BE2C (cell line): ENCODE results near the gene RFT1.
"Not testable (repeated sequence)": the region's sequence is repeated elsewhere in the genome, so short reads cannot be mapped to it uniquely, and the experiment has no call there.

Experiments used
- DNase-seq: peaks from one replicate; pipeline ENCODE4 v3.0.0-alpha.2; 2020
- H3K27me3 ChIP-seq: fragments of 250-450 bp; sonication (Bioruptor Pico); 2 replicates; pipeline ENCODE4 v1.5.1; 2020; ENCODE audit warnings: mild to moderate bottlenecking
- H3K36me3 ChIP-seq: fragments of 250-450 bp; sonication (Bioruptor Pico); 2 replicates; pipeline ENCODE4 v1.5.1; 2020; ENCODE audit warnings: mild to moderate bottlenecking
- H3K4me1 ChIP-seq: fragments of 250-450 bp; sonication (Bioruptor Pico); 2 replicates; pipeline ENCODE4 v1.5.1; 2020
- H3K4me3 ChIP-seq: 2 replicates; pipeline ENCODE4 v1.5.1; 2011; ENCODE audit warnings: low read depth, low read length
- H3K9me3 ChIP-seq: fragments of 250-450 bp; sonication (Bioruptor Pico); 2 replicates; pipeline ENCODE4 v1.5.1; 2020
- CTCF ChIP-seq: IDR thresholded peaks from 2 replicates; pipeline ENCODE4 v1.5.1; 2012; ENCODE audit warnings: mild to moderate bottlenecking, low read depth, low read length

Gene RFT1

GRCh38 chr3:53151465-53151864 lies 21.2 kb upstream of the RFT1 start:
- no peaks in the 10 kb centered on the region for H3K36me3 ChIP-seq
- DNase-seq: no peak
- no peaks in the 10 kb centered on the region for H3K4me1 ChIP-seq
- no peaks in the 10 kb centered on the region for H3K9me3 ChIP-seq
- no peak for TF ChIP-seq CTCF
- H3K4me3 ChIP-seq: no peak overlapping the region
- no peaks in the 10 kb centered on the region for H3K27me3 ChIP-seq

GRCh38 chr3:53151086-53151438 lies 20.8 kb upstream of the RFT1 start:
- not testable (repeated sequence) for H3K27me3 ChIP-seq, DNase-seq, H3K4me3 ChIP-seq, H3K4me1 ChIP-seq, H3K9me3 ChIP-seq, H3K36me3 ChIP-seq

GRCh38 chr3:53150247-53151085 lies 20.2 kb upstream of the RFT1 start:
- TF ChIP-seq CTCF: no peak
- DNase-seq: no peak

GRCh38 chr3:53149699-53150098 lies 19.5 kb upstream of the RFT1 start:
- H3K27me3 ChIP-seq: no peaks in the 10 kb centered on the region
- TF ChIP-seq CTCF: no peak

More at GRCh38 chr3:53150247-53151085, 20.2 kb upstream of the RFT1 start:
- Histone ChIP-seq H3K4me3 (no peak overlapping the region), H3K4me1 (no peaks in the 10 kb centered on the region), H3K27me3 (no peaks in the 10 kb centered on the region), H3K9me3 (no peaks in the 10 kb centered on the region), H3K36me3 (no peaks in the 10 kb centered on the region)

GRCh38 chr3:53149006-53149690 lies 18.9 kb upstream of the RFT1 start:
- Histone ChIP-seq H3K4me3 (no peak overlapping the region), H3K27me3 (no peaks in the 10 kb centered on the region), H3K9me3 (no peaks in the 10 kb centered on the region), H3K36me3 (no peaks in the 10 kb centered on the region), H3K4me1 (no peaks in the 10 kb centered on the region)
- no peak for TF ChIP-seq CTCF
- DNase-seq: no peak

More at GRCh38 chr3:53149699-53150098, 19.5 kb upstream of the RFT1 start:
- no peak for DNase-seq
- H3K36me3 ChIP-seq: no peaks in the 10 kb centered on the region
- H3K9me3 ChIP-seq: no peaks in the 10 kb centered on the region
- no peak overlapping the region for H3K4me3 ChIP-seq
- no peaks in the 10 kb centered on the region for H3K4me1 ChIP-seq

GRCh38 chr3:53147903-53148400 lies 17.7 kb upstream of the RFT1 start:
- no peak for DNase-seq
- no peak for TF ChIP-seq CTCF
- H3K4me3 ChIP-seq: no peak overlapping the region
- no peaks in the 10 kb centered on the region for H3K27me3 ChIP-seq
- H3K4me1 ChIP-seq: no peaks in the 10 kb centered on the region
- H3K36me3 ChIP-seq: no peaks in the 10 kb centered on the region
- H3K9me3 ChIP-seq: no peaks in the 10 kb centered on the region
